ENCODE data around the gene NDUFB3.
A peak's percentile ranks its signal among the peaks of the same experiment; 100 is the strongest.
"Not testable (repeated sequence)": the region's sequence is repeated elsewhere in the genome, so short reads cannot be mapped to it uniquely, and the experiment has no call there.

Gene NDUFB3

GRCh38 chr2:201071479-201072200 is at the start of gene NDUFB3, which contains the start of gene HYCC2:
TSS of gene NDUFB3 (plus strand) at chr2:201072001. CDS start at chr2:201078883, 6,882 bp downstream.
TSS of gene HYCC2 (minus strand) at chr2:201071671. CDS start at chr2:201024009, 47,662 bp downstream.
- 0 out of 2 replicates have a peak, but pooled peaks have one; percentile 44 for TF ChIP-seq ZFP3 (CRISPR knock-in tag; IDR thresholded peaks at IDR 0.05)
- TF ChIP-seq CSDC2 (CRISPR knock-in tag; IDR thresholded peaks at IDR 0.05), result no peak
- TF ChIP-seq PPARA (CRISPR knock-in tag; IDR thresholded peaks at IDR 0.05; ENCODE audit: borderline replicate concordance), result no peak
- TF ChIP-seq ZNF70 (CRISPR knock-in tag; IDR thresholded peaks at IDR 0.05), result no peak
- no peak for TF ChIP-seq TCF4 (CRISPR knock-in tag; IDR thresholded peaks at IDR 0.05; ENCODE audit: borderline replicate concordance)
- no peak for TF ChIP-seq TSHZ2 (CRISPR knock-in tag; IDR thresholded peaks at IDR 0.05)
- TF ChIP-seq ARNTL (CRISPR knock-in tag; IDR thresholded peaks at IDR 0.05; ENCODE audit: borderline replicate concordance, low read depth), result 0 out of 2 replicates have a peak, but pooled peaks have one; percentile 31
- no peak for TF ChIP-seq CREB5 (CRISPR knock-in tag; IDR thresholded peaks at IDR 0.05; ENCODE audit: low read depth)
- no peak for TF ChIP-seq BACH2 (CRISPR knock-in tag; IDR thresholded peaks at IDR 0.05; ENCODE audit: borderline replicate concordance)
- TF ChIP-seq ZNF8 (CRISPR knock-in tag; IDR thresholded peaks at IDR 0.05), result peak; percentile 17; the same call in 1 of the 2 replicates
- TF ChIP-seq OSR1 (CRISPR knock-in tag; IDR thresholded peaks at IDR 0.05), result no peak
- no peak for TF ChIP-seq SNAI2 (CRISPR knock-in tag; IDR thresholded peaks at IDR 0.05)
- TF ChIP-seq ZFP30 (CRISPR knock-in tag; IDR thresholded peaks at IDR 0.05), result 0 out of 2 replicates have a peak, but pooled peaks have one; percentile 11
- ATAC-seq, result peak; percentile 97

GRCh38 chr2:201024518-201024917 is 47.3 kb upstream of the NDUFB3 start:
- TF ChIP-seq ISL1 (CRISPR knock-in tag; IDR thresholded peaks at IDR 0.05) (no peak), ZNF70 (CRISPR knock-in tag; IDR thresholded peaks at IDR 0.05) (no peak), RARB (CRISPR knock-in tag; IDR thresholded peaks at IDR 0.05) (no peak), CSDC2 (CRISPR knock-in tag; IDR thresholded peaks at IDR 0.05) (no peak), TSHZ2 (CRISPR knock-in tag; IDR thresholded peaks at IDR 0.05) (no peak), ARNTL (CRISPR knock-in tag; IDR thresholded peaks at IDR 0.05; ENCODE audit: borderline replicate concordance, low read depth) (no peak), ZNF8 (CRISPR knock-in tag; IDR thresholded peaks at IDR 0.05) (no peak), TCF4 (CRISPR knock-in tag; IDR thresholded peaks at IDR 0.05; ENCODE audit: borderline replicate concordance) (no peak), CSRNP3 (CRISPR knock-in tag; IDR thresholded peaks at IDR 0.05) (no peak), ESRRG (CRISPR knock-in tag; IDR thresholded peaks at IDR 0.05) (no peak), OSR1 (CRISPR knock-in tag; IDR thresholded peaks at IDR 0.05) (no peak), GLIS3 (CRISPR knock-in tag; IDR thresholded peaks at IDR 0.05) (no peak)
- ATAC-seq, result no peak

- not testable (repeated sequence) for ATAC-seq
These were observed 37.4 kb upstream of the NDUFB3 start for GRCh38 chr2:201034355-201034754.

GRCh38 chr2:201038361-201038760 is 33.4 kb upstream of the NDUFB3 start:
- ATAC-seq, result not testable (repeated sequence)
